Progenitor cell of endocrine pancreas (in vitro differentiated cells): ENCODE measurements around the gene MKNK1. TPM values are rescaled to one million over a fixed set of nuclear protein-coding genes. Genes with fewer than 3 reads are reported as not detected.

Experiments used
- DNase-seq: peaks from one replicate; pipeline ENCODE4 v3.0.0; 2021; ENCODE audit warnings: low spot score; ENCODE audit not compliant: unreplicated experiment
- H3K27ac Mint-ChIP-seq: 2 replicates; pipeline ENCODE4 v1.8.0; 2021; ENCODE audit warnings: mild to moderate bottlenecking, moderate library complexity, mixed read lengths
- H3K27me3 Mint-ChIP-seq: 2 replicates; pipeline ENCODE4 v1.8.0; 2021; ENCODE audit warnings: mixed read lengths
- H3K36me3 Mint-ChIP-seq: 2 replicates; pipeline ENCODE4 v1.8.0; 2022; ENCODE audit warnings: mixed read lengths; ENCODE audit not compliant: insufficient read depth
- H3K4me1 Mint-ChIP-seq: 2 replicates; pipeline ENCODE4 v1.8.0; 2021; ENCODE audit warnings: low read depth, mixed read lengths
- H3K4me3 Mint-ChIP-seq: 2 replicates; pipeline ENCODE4 v1.8.0; 2021; ENCODE audit warnings: low read depth, mild to moderate bottlenecking, moderate library complexity, mixed read lengths
- H3K9me3 Mint-ChIP-seq: 2 replicates; pipeline ENCODE4 v1.8.0; 2021; ENCODE audit warnings: low read depth, mixed read lengths
- total RNA-seq: library from RNA; stranded (reverse); gene quantifications from 2 replicates; pipeline ENCODE4 v1.2.1, GENCODE V29; 2021
- TF ChIP-seq, protein P1 (sequence below): fragments of 200-600 bp; sonication (generic); IDR thresholded peaks from one replicate; pipeline ENCODE4 v1.5.0; 2021; ENCODE audit warnings: antibody characterized with exemption, mild to moderate bottlenecking; ENCODE audit not compliant: unreplicated experiment

MKNK1 gene
- total RNA-seq, 1 donor from 2014 or later, result 29.3 TPM

DNA sequence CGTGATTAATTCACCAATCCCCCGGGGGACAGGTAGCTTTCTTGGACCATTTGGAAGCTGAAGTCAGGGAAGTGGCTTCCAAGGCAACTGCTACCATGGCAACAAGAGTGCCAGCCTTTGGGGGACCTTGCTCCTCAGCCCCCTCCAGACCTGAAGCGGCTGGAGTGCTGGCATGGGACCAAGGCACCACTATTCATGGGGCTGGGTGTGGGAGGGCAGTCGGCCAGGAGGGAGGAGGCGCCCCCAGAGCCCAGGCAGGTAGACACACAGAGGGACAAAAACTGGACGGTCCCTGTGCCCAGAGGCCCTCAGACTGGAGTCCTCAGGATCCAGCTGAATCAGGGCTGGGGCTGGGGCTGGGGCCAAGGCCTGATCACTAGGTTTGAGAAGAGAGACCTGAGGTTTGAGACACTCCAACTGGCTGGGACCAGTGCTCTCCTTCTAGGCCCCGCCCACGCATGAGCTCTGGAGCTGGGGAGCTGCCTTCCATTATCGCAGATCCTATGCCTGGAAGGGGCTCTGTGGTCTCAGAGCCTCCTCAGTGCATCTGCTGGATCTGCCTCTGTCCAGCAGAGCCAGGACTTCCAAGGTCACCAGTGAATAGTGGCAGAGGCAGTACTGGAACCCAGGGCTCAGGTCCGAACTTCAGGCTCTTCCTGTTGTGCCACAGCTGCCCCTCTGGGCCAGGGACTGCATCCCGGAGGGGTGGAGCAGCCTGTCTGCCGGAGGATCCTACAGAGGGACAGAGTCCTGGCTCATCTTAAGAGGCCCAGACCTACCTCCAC, 49.3 kb downstream of the MKNK1 start:
- TF ChIP-seq, protein P1, sequence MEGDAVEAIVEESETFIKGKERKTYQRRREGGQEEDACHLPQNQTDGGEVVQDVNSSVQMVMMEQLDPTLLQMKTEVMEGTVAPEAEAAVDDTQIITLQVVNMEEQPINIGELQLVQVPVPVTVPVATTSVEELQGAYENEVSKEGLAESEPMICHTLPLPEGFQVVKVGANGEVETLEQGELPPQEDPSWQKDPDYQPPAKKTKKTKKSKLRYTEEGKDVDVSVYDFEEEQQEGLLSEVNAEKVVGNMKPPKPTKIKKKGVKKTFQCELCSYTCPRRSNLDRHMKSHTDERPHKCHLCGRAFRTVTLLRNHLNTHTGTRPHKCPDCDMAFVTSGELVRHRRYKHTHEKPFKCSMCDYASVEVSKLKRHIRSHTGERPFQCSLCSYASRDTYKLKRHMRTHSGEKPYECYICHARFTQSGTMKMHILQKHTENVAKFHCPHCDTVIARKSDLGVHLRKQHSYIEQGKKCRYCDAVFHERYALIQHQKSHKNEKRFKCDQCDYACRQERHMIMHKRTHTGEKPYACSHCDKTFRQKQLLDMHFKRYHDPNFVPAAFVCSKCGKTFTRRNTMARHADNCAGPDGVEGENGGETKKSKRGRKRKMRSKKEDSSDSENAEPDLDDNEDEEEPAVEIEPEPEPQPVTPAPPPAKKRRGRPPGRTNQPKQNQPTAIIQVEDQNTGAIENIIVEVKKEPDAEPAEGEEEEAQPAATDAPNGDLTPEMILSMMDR, result no peak
- H3K4me1 Mint-ChIP-seq, result no peaks in the 10 kb centered on the region
- H3K9me3 Mint-ChIP-seq, result no peaks in the 10 kb centered on the region
- no peak overlapping the region for H3K4me3 Mint-ChIP-seq
- no peak for DNase-seq
- H3K27ac Mint-ChIP-seq, result no peak overlapping the region
- peaks cover 25% of the 10 kb centered on the region for H3K27me3 Mint-ChIP-seq
- H3K36me3 Mint-ChIP-seq, result peaks cover 3% of the 10 kb centered on the region

DNA sequence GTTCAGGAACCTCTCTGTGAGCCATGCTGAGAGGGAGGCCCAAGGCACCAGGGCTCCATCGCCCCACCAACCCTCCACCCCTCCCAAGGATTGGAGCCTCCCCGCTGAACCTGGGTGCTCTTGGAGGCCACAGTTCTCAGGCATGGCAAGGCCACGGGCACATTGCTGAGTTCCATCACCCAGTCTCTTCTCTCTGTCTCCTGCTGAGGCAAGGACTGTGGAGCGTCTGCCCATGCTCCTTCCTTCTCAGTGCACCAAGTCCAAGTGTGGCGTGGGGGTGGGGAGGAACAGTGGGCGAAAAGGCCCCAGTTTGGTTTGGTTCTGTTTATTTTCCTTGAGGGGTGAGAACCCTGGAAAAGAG, 49.9 kb downstream of the MKNK1 start:
- TF ChIP-seq, protein P1, result no peak
- Mint-ChIP-seq H3K36me3 (peaks cover 3% of the 10 kb centered on the region), H3K27me3 (peaks cover 30% of the 10 kb centered on the region), H3K4me3 (no peak overlapping the region), H3K27ac (no peak overlapping the region), H3K9me3 (no peaks in the 10 kb centered on the region), H3K4me1 (no peaks in the 10 kb centered on the region)
- no peak for DNase-seq

DNA sequence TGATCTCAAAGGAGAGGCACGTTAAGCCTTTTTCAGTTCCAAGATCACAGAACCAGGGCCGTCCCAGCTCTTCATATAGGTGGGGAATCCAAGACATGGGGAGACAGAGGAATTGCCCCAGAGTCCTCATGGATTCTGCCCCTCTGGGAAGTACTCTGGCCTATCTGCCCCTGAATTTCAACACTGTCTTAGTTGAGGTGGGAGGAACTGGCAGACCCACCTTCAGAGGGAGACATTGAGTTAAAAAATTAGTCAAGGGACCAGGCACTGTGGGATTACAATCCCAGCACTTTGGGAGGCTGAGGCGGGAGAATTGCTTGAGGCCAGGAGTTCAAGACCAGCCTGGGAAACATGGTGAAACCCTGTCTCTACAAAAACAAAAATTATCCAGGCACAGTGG, 50.6 kb downstream of the MKNK1 start:
- H3K4me3 Mint-ChIP-seq, result no peak overlapping the region
- H3K27me3 Mint-ChIP-seq, result peaks cover 32% of the 10 kb centered on the region
- peaks cover 3% of the 10 kb centered on the region for H3K36me3 Mint-ChIP-seq
- DNase-seq, result no peak
- H3K4me1 Mint-ChIP-seq, result no peaks in the 10 kb centered on the region
- TF ChIP-seq, protein P1, result no peak
- no peak overlapping the region for H3K27ac Mint-ChIP-seq
- H3K9me3 Mint-ChIP-seq, result no peaks in the 10 kb centered on the region

DNA sequence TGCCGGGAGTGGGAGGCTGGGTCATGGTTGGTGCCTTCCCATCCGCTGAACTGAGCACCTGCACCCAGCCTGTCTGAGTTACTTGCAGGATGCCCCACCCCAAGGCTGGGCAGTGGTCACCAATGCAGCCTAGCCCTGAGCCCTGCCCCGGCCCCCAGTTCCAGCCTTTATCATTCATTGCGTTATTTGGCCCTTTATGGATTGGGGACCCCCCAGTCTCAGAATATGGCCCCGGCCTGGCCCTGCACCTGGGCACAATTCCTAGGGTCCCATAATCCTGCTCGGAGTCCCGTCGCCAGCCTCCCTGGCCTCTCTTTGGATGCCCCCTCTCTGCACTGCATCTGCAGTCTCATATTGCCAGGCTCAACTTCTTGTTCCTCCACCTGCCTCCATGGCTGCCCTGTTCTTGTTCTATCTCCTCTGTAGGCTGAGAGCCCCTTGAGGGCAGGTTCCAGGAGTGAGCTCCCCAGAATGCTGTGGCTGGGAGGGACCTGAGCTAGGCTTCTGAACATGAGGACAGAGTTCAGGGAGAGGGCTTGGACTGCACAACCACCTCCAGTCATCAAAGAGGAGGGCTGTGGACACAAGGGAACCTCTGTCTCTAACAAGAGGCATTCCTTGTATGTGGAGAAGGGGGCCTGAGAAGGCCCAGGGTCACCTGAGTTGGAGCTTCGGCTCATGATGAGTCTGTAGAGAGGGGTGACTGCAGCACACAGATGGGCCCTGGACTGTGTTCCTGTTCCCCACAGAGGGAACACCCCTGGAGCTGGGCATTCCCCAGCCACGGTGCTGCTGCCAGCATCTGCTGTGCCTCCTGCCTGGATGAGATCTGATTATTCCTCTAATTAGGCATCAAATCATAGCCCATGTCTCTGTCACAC, 51.5 kb downstream of the MKNK1 start:
- DNase-seq, result no peak
- Mint-ChIP-seq H3K36me3 (no peaks in the 10 kb centered on the region), H3K27me3 (peaks cover 36% of the 10 kb centered on the region), H3K27ac (no peak overlapping the region), H3K4me3 (no peak overlapping the region), H3K4me1 (no peaks in the 10 kb centered on the region), H3K9me3 (no peaks in the 10 kb centered on the region)
- TF ChIP-seq, protein P1, result no peak

DNA sequence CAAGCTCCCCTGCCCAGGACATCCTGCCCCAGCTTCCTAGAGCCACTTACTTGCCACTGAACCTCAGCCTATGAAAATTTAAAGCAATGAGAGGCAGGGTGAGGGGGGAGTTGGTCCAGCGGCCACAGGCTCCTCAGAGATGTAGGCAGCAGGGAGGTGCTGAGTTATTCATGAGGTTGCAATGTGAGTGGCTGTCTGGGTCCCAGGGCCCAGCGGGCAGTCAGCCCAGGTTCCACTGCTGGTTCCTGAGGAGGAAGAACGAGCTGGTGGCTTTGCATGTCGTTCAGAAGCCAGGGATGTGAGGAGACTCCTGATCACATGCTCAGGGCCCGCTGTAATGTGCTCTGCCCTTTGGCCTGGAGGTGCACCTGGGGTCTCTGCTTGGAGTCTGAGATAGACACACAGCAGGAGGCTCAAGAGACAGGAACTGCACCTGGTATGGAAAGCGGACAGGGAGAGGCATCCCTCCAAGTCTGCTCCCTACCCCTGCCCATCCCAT, 52.4 kb downstream of the MKNK1 start, which contains the start of gene KNCN:
Gene KNCN, minus strand, starts transcription at position 51 of the 499 bp plus-strand sequence. CDS start 432 bp downstream, outside the sequence.
- Mint-ChIP-seq H3K4me3 (no peak within 1 kb of the TSS), H3K36me3 (no peaks in the 10 kb centered on the region), H3K27me3 (peaks cover 42% of the 10 kb centered on the region), H3K9me3 (no peaks in the 10 kb centered on the region), H3K27ac (no peak within 1 kb of the TSS), H3K4me1 (no peaks in the 10 kb centered on the region)
- TF ChIP-seq, protein P1, result no peak
- DNase-seq, result no peak
